ENCODE data around the gene ACTL10. TPM values are rescaled to one million over a fixed set of nuclear protein-coding genes. Genes with fewer than 3 reads are reported as not detected.

Gene ACTL10
- total and polyA plus RNA-seq, 2 experiments from 2014 or later: 0.71 to 1.9 TPM

GRCh38 chr20:33696448-33696847 lies 29.7 kb downstream of the ACTL10 start:
- H3K27me3 ChIP-seq (ENCODE audit: insufficient read depth): no peaks in the 10 kb centered on the region
- H3K4me2 ChIP-seq: no peak overlapping the region
- H4K20me1 ChIP-seq (replicated peaks; ENCODE audit: insufficient read depth): no peaks in the 10 kb centered on the region
- Mint-ChIP-seq H3K36me3 (ENCODE audit: low read depth) (peaks cover 14% of the 10 kb centered on the region), H3K27me3 (ENCODE audit: insufficient read depth, low read depth, poor library complexity) (peaks cover 10% of the 10 kb centered on the region), H3K27ac (no peak overlapping the region), H3K4me1 (peaks cover 14% of the 10 kb centered on the region; the same call in 2 of the 3 replicates), H3K9me3 (peaks cover 32% of the 10 kb centered on the region), H3K4me3 (no peak overlapping the region)
- H3K9me2 ChIP-seq (ENCODE audit: insufficient read depth): no peaks in the 10 kb centered on the region
- no peaks in the 10 kb centered on the region for H3F3A ChIP-seq (replicated peaks; ENCODE audit: low read depth)
- no peak overlapping the region for H3K27ac ChIP-seq (ENCODE audit: low read depth)
- H3K4me1 ChIP-seq (ENCODE audit: insufficient read depth): peaks cover 7% of the 10 kb centered on the region
- ATAC-seq (no peak), DNase-seq (ENCODE audit: low spot score) (no peak)
- no peak overlapping the region for H3K4me3 ChIP-seq
- no peaks in the 10 kb centered on the region for H3K79me2 ChIP-seq (replicated peaks; ENCODE audit: insufficient read depth)
- no peaks in the 10 kb centered on the region for H3K36me3 ChIP-seq (ENCODE audit: insufficient read depth)
- H2AFZ ChIP-seq: no peak overlapping the region
- TF ChIP-seq ETS1 (IDR thresholded peaks at IDR 0.05) (no peak), ZNF114 (CRISPR knock-in tag; IDR thresholded peaks at IDR 0.05) (no peak), ZNF331 (CRISPR knock-in tag; IDR thresholded peaks at IDR 0.05; ENCODE audit: low read depth) (no peak), CTCF (conservative IDR thresholded peaks at IDR 0.05; ENCODE audit: low read depth in 2 of 2) (no peak), NANOG (IDR thresholded peaks at IDR 0.05; ENCODE audit: borderline replicate concordance) (no peak), EZH2 (IDR thresholded peaks at IDR 0.05; ENCODE audit: low read depth, unreplicated experiment) (no peak)

GRCh38 chr20:33697129-33697528 lies 30.4 kb downstream of the ACTL10 start:
- Histone ChIP-seq H3K36me3 (ENCODE audit: insufficient read depth) (no peaks in the 10 kb centered on the region), H3K4me3 (no peak overlapping the region), H3K9me2 (ENCODE audit: insufficient read depth) (no peaks in the 10 kb centered on the region), H3K27ac (ENCODE audit: low read depth) (no peak overlapping the region), H3K27me3 (ENCODE audit: insufficient read depth) (no peaks in the 10 kb centered on the region), H3K79me2 (replicated peaks; ENCODE audit: insufficient read depth) (no peaks in the 10 kb centered on the region), H4K20me1 (replicated peaks; ENCODE audit: insufficient read depth) (no peaks in the 10 kb centered on the region), H3F3A (replicated peaks; ENCODE audit: low read depth) (no peaks in the 10 kb centered on the region), H2AFZ (no peak overlapping the region), H3K4me2 (no peak overlapping the region), H3K4me1 (ENCODE audit: insufficient read depth) (peaks cover 7% of the 10 kb centered on the region)
- ATAC-seq (no peak), DNase-seq (ENCODE audit: low spot score) (no peak)
- peaks cover 14% of the 10 kb centered on the region; the same call in 2 of the 3 replicates for H3K4me1 Mint-ChIP-seq
- peaks cover 18% of the 10 kb centered on the region for H3K36me3 Mint-ChIP-seq (ENCODE audit: low read depth)
- H3K9me3 Mint-ChIP-seq: peaks cover 38% of the 10 kb centered on the region
- H3K27ac Mint-ChIP-seq: no peak overlapping the region
- peaks cover 10% of the 10 kb centered on the region for H3K27me3 Mint-ChIP-seq (ENCODE audit: insufficient read depth, low read depth, poor library complexity)
- no peak overlapping the region for H3K4me3 Mint-ChIP-seq
- TF ChIP-seq REST (IDR thresholded peaks at IDR 0.05; ENCODE audit: unreplicated experiment) (no peak), NANOG (IDR thresholded peaks at IDR 0.05; ENCODE audit: borderline replicate concordance) (no peak), STAT1 (IDR thresholded peaks at IDR 0.05; ENCODE audit: unreplicated experiment) (no peak), EZH2 (IDR thresholded peaks at IDR 0.05; ENCODE audit: low read depth, unreplicated experiment) (no peak), ZNF462 (CRISPR knock-in tag; IDR thresholded peaks at IDR 0.05) (no peak), POLR2AphosphoS5 (IDR thresholded peaks at IDR 0.05; ENCODE audit: low read depth) (no peak)

Measured in GM23338 (cell line).